ENCODE measurements around the gene BDKRB2.

BDKRB2 gene

GRCh38 chr14:96204151-96205058, at the start of gene BDKRB2:
TSS of gene BDKRB2 (plus strand) at chr14:96204839. CDS start at chr14:96237108, 32,269 bp downstream.
- DNase-seq (ENCODE audit: low read depth in 2 of 2): no peak

GRCh38 chr14:96154900-96155299, 49.7 kb upstream of the BDKRB2 start:
- no peak for DNase-seq (ENCODE audit: low read depth in 2 of 2)

- no peak for DNase-seq (ENCODE audit: low read depth in 2 of 2)
These were observed 47.6 kb upstream of the BDKRB2 start for GRCh38 chr14:96156804-96157760.

GRCh38 chr14:96158735-96159134, 45.9 kb upstream of the BDKRB2 start:
- DNase-seq (ENCODE audit: low read depth in 2 of 2): no peak

- no peak for DNase-seq (ENCODE audit: low read depth in 2 of 2)
These were observed 44.3 kb upstream of the BDKRB2 start for GRCh38 chr14:96160076-96160912.

- no peak for DNase-seq (ENCODE audit: low read depth in 2 of 2)
These were observed 43.7 kb upstream of the BDKRB2 start for GRCh38 chr14:96160913-96161310.

GRCh38 chr14:96161636-96162035, 43.0 kb upstream of the BDKRB2 start:
- DNase-seq (ENCODE audit: low read depth in 2 of 2): no peak

- no peak for DNase-seq (ENCODE audit: low read depth in 2 of 2)
These were observed 42.4 kb upstream of the BDKRB2 start for GRCh38 chr14:96162265-96162664.

GRCh38 chr14:96162741-96163140, 41.9 kb upstream of the BDKRB2 start:
- no peak for DNase-seq (ENCODE audit: low read depth in 2 of 2)

- DNase-seq (ENCODE audit: low read depth in 2 of 2): no peak
These were observed 39.7 kb upstream of the BDKRB2 start for GRCh38 chr14:96164861-96165490.

GRCh38 chr14:96165493-96166436, 38.9 kb upstream of the BDKRB2 start:
- DNase-seq (ENCODE audit: low read depth in 2 of 2): no peak

- no peak for DNase-seq (ENCODE audit: low read depth in 2 of 2)
These were observed 38.0 kb upstream of the BDKRB2 start for GRCh38 chr14:96166461-96167223.

GRCh38 chr14:96167224-96168148, 37.2 kb upstream of the BDKRB2 start:
- DNase-seq (ENCODE audit: low read depth in 2 of 2): no peak

- DNase-seq (ENCODE audit: low read depth in 2 of 2): no peak
These were observed 36.1 kb upstream of the BDKRB2 start for GRCh38 chr14:96168581-96168980.

- no peak for DNase-seq (ENCODE audit: low read depth in 2 of 2)
These were observed 33.6 kb upstream of the BDKRB2 start for GRCh38 chr14:96170961-96171592.

GRCh38 chr14:96173636-96174475, 30.8 kb upstream of the BDKRB2 start:
- DNase-seq (ENCODE audit: low read depth in 2 of 2): no peak

- no peak for DNase-seq (ENCODE audit: low read depth in 2 of 2)
These were observed 28.4 kb upstream of the BDKRB2 start for GRCh38 chr14:96176275-96176674.

All from activated CD8-positive, alpha-beta memory T cell treated with anti-CD3 and anti-CD28 coated beads for 4 hours (primary cell).